Fibroblast of skin of left quadriceps (primary cell): Measurements from ENCODE around the gene NOXA1.

Source experiments
- DNase-seq, 2 experiments: peaks; one replicate each; pipeline ENCODE4 v3.0.0-alpha.2; 2013; ENCODE audit warnings: low read depth in 2 of 2

NOXA1 gene

GRCh38 chr9:137453643-137454081 is 30.5 kb downstream of the NOXA1 start:
- peak; percentile 63 to 68 for DNase-seq

- no peak for DNase-seq
Observed at GRCh38 chr9:137454145-137454596, 31.0 kb downstream of the NOXA1 start.

GRCh38 chr9:137454597-137455358 is 31.6 kb downstream of the NOXA1 start:
- no peak for DNase-seq

- no peak for DNase-seq
Observed at GRCh38 chr9:137455359-137455991, 32.3 kb downstream of the NOXA1 start.

- no peak for DNase-seq
Observed at GRCh38 chr9:137456061-137456863, 33.1 kb downstream of the NOXA1 start.

- no peak for DNase-seq
Observed at GRCh38 chr9:137456864-137457405, 33.7 kb downstream of the NOXA1 start.

- no peak for DNase-seq
Observed at GRCh38 chr9:137457406-137458193, 34.4 kb downstream of the NOXA1 start.

- DNase-seq = no peak
Observed at GRCh38 chr9:137458194-137459151, 35.3 kb downstream of the NOXA1 start.

GRCh38 chr9:137459152-137459600 is 36.0 kb downstream of the NOXA1 start, which contains the start of gene NSMF:
Gene NSMF (minus strand): TSS chr9:137459334. CDS start chr9:137459102, 232 bp downstream.
- peak; percentile 78 to 81 for DNase-seq

GRCh38 chr9:137459601-137460362 is 36.6 kb downstream of the NOXA1 start:
- no peak for DNase-seq

- DNase-seq = no peak
Observed at GRCh38 chr9:137460363-137461315, 37.4 kb downstream of the NOXA1 start.

- no peak for DNase-seq
Observed at GRCh38 chr9:137461316-137461662, 38.1 kb downstream of the NOXA1 start.

GRCh38 chr9:137461663-137462395 is 38.6 kb downstream of the NOXA1 start:
- no peak for DNase-seq

- DNase-seq = no peak
Observed at GRCh38 chr9:137462396-137462985, 39.3 kb downstream of the NOXA1 start.

GRCh38 chr9:137462986-137463930 is 40.1 kb downstream of the NOXA1 start:
- no peak for DNase-seq

- DNase-seq = no peak
Observed at GRCh38 chr9:137463931-137464290, 40.7 kb downstream of the NOXA1 start.
